Mammary epithelial cell (primary cell): Measurements from ENCODE around the gene ECE2.

Experiments
- CTCF ChIP-seq, 2 donors: IDR thresholded peaks in 1 of 2; conservative IDR thresholded peaks in 1 of 2; 2 replicates each; pipeline ENCODE4 v1.5.1; 2011 to 2012; ENCODE audit warnings: inconsistent platforms in 2 of 2, low read length in 2 of 2, mild to moderate bottlenecking in 2 of 2, control low read depth in 1 of 2, low read depth in 1 of 2; ENCODE audit not compliant: insufficient read depth in 1 of 2; ENCODE audit errors: extremely low read depth in 1 of 2
- EZH2 ChIP-seq: IDR thresholded peaks from 2 replicates; pipeline ENCODE4 v1.6.1; 2012; ENCODE audit warnings: low read length, inconsistent platforms, borderline replicate concordance

- TF ChIP-seq CTCF (conservative IDR thresholded peaks at IDR 0.05 in 1 of 2, IDR thresholded peaks at IDR 0.05 in 1 of 2; ENCODE audit: extremely low read depth in 1 of 2, insufficient read depth in 1 of 2, low read depth in 1 of 2, low read length in 2 of 2) (no peak), EZH2 (no peak)
These were observed 23.9 kb downstream of the ECE2 start for GRCh38 chr3:184299488-184300377.
